T-helper 17 cell (primary cell): Measurements from ENCODE around the gene EXOC6B. TPM values are rescaled to one million over a fixed set of nuclear protein-coding genes. Genes with fewer than 3 reads are reported as not detected.

Source experiments
- ATAC-seq: fragments of 150-1000 bp; cut with Tn5 transposase; 2 replicates; pipeline ENCODE4 v1.10.0; 2021; ENCODE audit warnings: mild to moderate bottlenecking, moderate library complexity
- DNase-seq, 3 donors: peaks; one replicate each; pipeline versions ENCODE4 v3.0.0 to v3.0.0-alpha.2; 2020 to 2021
- H3K9me3 ChIP-seq: one replicate; pipeline ENCODE4 v1.7.0; 2013; ENCODE audit warnings: low read length, mild to moderate bottlenecking; ENCODE audit not compliant: control insufficient read depth, poor library complexity, severe bottlenecking
- H3K27ac Mint-ChIP-seq: one replicate; pipeline ENCODE4 v1.8.0; 2022; ENCODE audit warnings: mild to moderate bottlenecking, moderate library complexity, mixed read lengths
- H3K27me3 Mint-ChIP-seq: one replicate; pipeline ENCODE4 v1.8.0; 2022; ENCODE audit warnings: mixed read lengths
- H3K36me3 Mint-ChIP-seq: one replicate; pipeline ENCODE4 v1.8.0; 2022; ENCODE audit warnings: low read depth, mixed read lengths
- H3K4me1 Mint-ChIP-seq: one replicate; pipeline ENCODE4 v1.8.0; 2022; ENCODE audit warnings: mild to moderate bottlenecking, mixed read lengths
- H3K4me3 Mint-ChIP-seq: one replicate; pipeline ENCODE4 v1.8.0; 2022; ENCODE audit warnings: mild to moderate bottlenecking, moderate library complexity, mixed read lengths
- total RNA-seq, 4 donors: library from RNA in 2 of 4; stranded (reverse) in 2 of 4; gene quantifications; one replicate each; pipeline ENCODE4 v1.2.3 and lab custom pipeline; 2022 to 2026

The EXOC6B gene
- total RNA-seq, 2 donors from 2014 or later = 14.6 to 17.3 TPM

- no peak overlapping the region for H3K27ac Mint-ChIP-seq
- H3K36me3 Mint-ChIP-seq = no peaks in the 10 kb centered on the region
- H3K9me3 ChIP-seq = no peaks in the 10 kb centered on the region
- H3K4me3 Mint-ChIP-seq = no peak overlapping the region
- DNase-seq (no peak), ATAC-seq (no peak)
- H3K27me3 Mint-ChIP-seq = no peaks in the 10 kb centered on the region
- H3K4me1 Mint-ChIP-seq = no peaks in the 10 kb centered on the region
Measured at GRCh38 chr2:72263043-72263775, 562.6 kb downstream of the EXOC6B start.

GRCh38 chr2:72261076-72261475 lies 564.8 kb downstream of the EXOC6B start:
- DNase-seq (no peak), ATAC-seq (no peak)
- no peak overlapping the region for H3K4me3 Mint-ChIP-seq
- no peaks in the 10 kb centered on the region for H3K36me3 Mint-ChIP-seq
- H3K4me1 Mint-ChIP-seq = no peaks in the 10 kb centered on the region
- no peaks in the 10 kb centered on the region for H3K9me3 ChIP-seq
- no peaks in the 10 kb centered on the region for H3K27me3 Mint-ChIP-seq
- no peak overlapping the region for H3K27ac Mint-ChIP-seq

- no peak overlapping the region for H3K27ac Mint-ChIP-seq
- no peaks in the 10 kb centered on the region for H3K36me3 Mint-ChIP-seq
- no peaks in the 10 kb centered on the region for H3K9me3 ChIP-seq
- no peak for ATAC-seq
- H3K27me3 Mint-ChIP-seq = no peaks in the 10 kb centered on the region
- DNase-seq = no peak
- H3K4me3 Mint-ChIP-seq = no peak overlapping the region
- H3K4me1 Mint-ChIP-seq = no peaks in the 10 kb centered on the region
Measured at GRCh38 chr2:72255540-72255939, 570.3 kb downstream of the EXOC6B start.

DNA sequence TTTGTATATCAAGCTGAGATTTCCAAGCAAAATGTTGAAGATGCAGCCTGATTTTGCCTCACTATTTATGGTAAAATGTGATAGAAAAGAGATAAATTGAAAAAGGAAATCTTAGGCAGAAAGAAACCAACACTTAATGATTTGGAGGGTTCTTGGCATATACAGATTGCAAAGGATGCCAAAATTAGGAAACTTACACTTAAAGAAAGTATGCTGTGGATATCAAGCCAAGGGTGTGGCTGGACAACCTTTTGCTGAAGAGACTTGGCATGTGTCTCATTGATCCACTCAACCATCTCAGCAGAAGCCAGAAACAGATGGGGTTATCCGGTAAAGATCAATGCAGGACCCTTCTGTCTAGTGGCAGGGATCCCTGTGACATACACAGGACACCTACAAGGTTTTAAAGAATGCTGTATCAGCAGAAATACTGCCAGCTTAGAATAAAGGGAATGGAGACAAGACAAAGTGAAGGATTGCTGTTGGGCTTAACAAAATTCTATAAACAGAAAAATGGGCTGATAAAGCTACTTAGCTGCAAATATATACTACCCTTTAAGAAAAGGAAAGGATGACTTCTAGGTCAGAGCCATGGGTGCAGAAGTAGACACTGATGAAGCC lies 570.9 kb downstream of the EXOC6B start:
- H3K4me1 Mint-ChIP-seq = no peaks in the 10 kb centered on the region
- no peaks in the 10 kb centered on the region for H3K9me3 ChIP-seq
- H3K27me3 Mint-ChIP-seq = no peaks in the 10 kb centered on the region
- no peaks in the 10 kb centered on the region for H3K36me3 Mint-ChIP-seq
- ATAC-seq (no peak), DNase-seq (no peak)
- H3K4me3 Mint-ChIP-seq = no peak overlapping the region
- H3K27ac Mint-ChIP-seq = no peak overlapping the region

DNA sequence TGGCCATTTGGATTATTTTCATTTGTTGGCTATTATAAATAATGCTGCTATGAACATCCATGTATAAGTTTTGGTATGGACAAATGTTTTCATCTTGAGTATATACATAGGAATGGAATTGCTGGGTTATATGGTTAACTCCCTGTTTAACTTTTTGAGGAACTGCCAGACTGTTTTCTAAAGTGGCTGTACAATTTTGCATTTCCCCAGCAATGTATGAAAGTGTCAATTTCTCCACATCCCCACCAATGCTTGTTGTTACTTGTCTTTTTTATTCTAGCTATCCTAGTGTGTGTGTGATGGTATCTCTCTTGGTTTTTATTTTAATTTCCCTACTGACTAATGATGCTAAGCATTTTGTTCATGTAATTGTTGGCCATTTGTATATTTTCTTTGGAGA lies 587.5 kb downstream of the EXOC6B start:
- H3K4me3 Mint-ChIP-seq = no peak overlapping the region
- H3K36me3 Mint-ChIP-seq = peaks cover 2% of the 10 kb centered on the region
- H3K27ac Mint-ChIP-seq = no peak overlapping the region
- H3K4me1 Mint-ChIP-seq = peaks cover 14% of the 10 kb centered on the region
- no peaks in the 10 kb centered on the region for H3K9me3 ChIP-seq
- DNase-seq = no peak
- H3K27me3 Mint-ChIP-seq = no peaks in the 10 kb centered on the region
- ATAC-seq = no peak

DNA sequence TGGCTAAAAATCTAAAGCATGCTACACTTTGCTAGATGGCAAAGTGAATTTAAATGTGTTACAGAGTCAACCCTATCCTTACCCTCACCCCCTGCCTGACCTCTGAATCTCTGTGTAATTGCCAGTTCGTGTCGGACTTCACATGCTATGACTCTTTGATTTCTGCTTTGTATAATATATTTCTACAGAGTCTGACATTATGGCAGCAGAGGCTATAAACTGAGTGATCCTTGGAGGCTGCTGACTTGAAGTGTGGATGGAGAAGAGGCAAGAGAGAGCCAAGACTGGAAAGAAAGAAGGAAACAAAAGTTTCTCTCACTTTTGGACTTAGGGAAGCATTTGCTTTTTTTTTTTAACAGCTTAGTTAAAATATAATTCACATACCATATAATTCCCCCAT lies 588.3 kb downstream of the EXOC6B start:
- Mint-ChIP-seq H3K4me3 (no peak overlapping the region), H3K27me3 (no peaks in the 10 kb centered on the region), H3K36me3 (peaks cover 2% of the 10 kb centered on the region), H3K27ac (no peak overlapping the region), H3K4me1 (peaks cover 14% of the 10 kb centered on the region)
- no peaks in the 10 kb centered on the region for H3K9me3 ChIP-seq
- no peak for ATAC-seq
- DNase-seq = no peak

DNA sequence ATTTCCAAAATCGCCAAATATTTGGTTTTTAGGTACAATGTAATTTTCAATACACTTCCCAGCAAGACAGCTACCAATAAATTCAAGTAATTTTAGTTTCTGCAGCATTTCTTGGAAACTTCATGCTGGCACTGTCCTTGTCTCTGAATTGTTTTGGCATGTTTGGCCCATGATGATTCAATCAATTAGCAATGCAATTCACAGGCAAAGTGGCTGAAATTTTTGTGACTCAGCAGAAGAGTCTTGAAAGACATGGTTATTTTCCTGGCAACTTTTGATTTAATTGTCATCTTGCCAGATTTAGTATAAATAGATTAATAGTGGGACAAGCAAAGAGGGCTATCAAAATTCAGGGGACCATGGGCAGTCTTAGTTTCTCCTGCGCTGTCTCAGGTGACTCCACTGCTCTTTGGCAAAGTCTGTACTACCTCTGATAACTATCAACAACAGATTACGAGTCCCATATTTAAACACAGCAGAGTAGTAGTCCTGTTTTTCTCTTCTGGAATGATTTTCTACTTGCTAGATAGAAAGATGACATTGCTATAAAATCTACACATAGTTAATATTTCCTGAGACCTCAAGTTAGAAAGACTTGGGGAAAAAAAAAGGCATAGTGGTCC lies 589.3 kb downstream of the EXOC6B start:
- Mint-ChIP-seq H3K4me1 (peaks cover 9% of the 10 kb centered on the region), H3K27ac (no peak overlapping the region), H3K4me3 (no peak overlapping the region), H3K36me3 (peaks cover 2% of the 10 kb centered on the region), H3K27me3 (no peaks in the 10 kb centered on the region)
- ATAC-seq (no peak), DNase-seq (no peak)
- no peaks in the 10 kb centered on the region for H3K9me3 ChIP-seq

- peaks cover 1% of the 10 kb centered on the region for H3K4me1 Mint-ChIP-seq
- no peak for ATAC-seq
- no peaks in the 10 kb centered on the region for H3K36me3 Mint-ChIP-seq
- no peaks in the 10 kb centered on the region for H3K9me3 ChIP-seq
- H3K27me3 Mint-ChIP-seq = no peaks in the 10 kb centered on the region
- DNase-seq = no peak
- H3K4me3 Mint-ChIP-seq = no peak overlapping the region
- H3K27ac Mint-ChIP-seq = no peak overlapping the region
Measured at GRCh38 chr2:72235497-72236415, 590.1 kb downstream of the EXOC6B start.

GRCh38 chr2:72233211-72233610 lies 592.6 kb downstream of the EXOC6B start:
- no peak for ATAC-seq
- Mint-ChIP-seq H3K36me3 (no peaks in the 10 kb centered on the region), H3K27ac (no peak overlapping the region), H3K4me1 (no peaks in the 10 kb centered on the region), H3K4me3 (no peak overlapping the region), H3K27me3 (no peaks in the 10 kb centered on the region)
- no peak for DNase-seq
- no peaks in the 10 kb centered on the region for H3K9me3 ChIP-seq

GRCh38 chr2:72222829-72223564 lies 602.8 kb downstream of the EXOC6B start:
- H3K27ac Mint-ChIP-seq = no peak overlapping the region
- DNase-seq (no peak), ATAC-seq (no peak)
- H3K36me3 Mint-ChIP-seq = no peaks in the 10 kb centered on the region
- H3K27me3 Mint-ChIP-seq = no peaks in the 10 kb centered on the region
- H3K9me3 ChIP-seq = no peaks in the 10 kb centered on the region
- H3K4me1 Mint-ChIP-seq = no peaks in the 10 kb centered on the region
- H3K4me3 Mint-ChIP-seq = no peak overlapping the region

DNA sequence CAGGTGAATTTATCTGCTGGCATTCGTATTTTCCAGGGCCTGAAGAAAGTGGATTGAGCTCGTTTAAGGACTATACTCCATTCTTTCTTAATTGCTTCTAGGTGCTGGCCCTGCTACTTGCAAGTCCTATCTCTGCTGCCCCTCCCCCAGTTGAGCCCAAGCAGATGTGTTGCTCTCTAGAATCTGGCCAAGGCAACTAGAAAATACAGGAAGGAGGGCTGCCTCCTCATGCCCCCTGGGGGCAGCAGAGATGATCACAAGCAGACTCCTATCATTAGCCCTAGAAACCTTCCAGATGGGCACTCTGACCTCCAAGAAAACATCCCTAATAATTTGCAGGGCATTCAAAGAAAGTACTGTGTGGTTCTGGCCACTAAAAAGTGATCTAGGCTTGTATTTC lies 605.7 kb downstream of the EXOC6B start:
- no peaks in the 10 kb centered on the region for H3K9me3 ChIP-seq
- DNase-seq (no peak), ATAC-seq (no peak)
- H3K4me3 Mint-ChIP-seq = no peak overlapping the region
- no peak overlapping the region for H3K27ac Mint-ChIP-seq
- H3K4me1 Mint-ChIP-seq = no peaks in the 10 kb centered on the region
- no peaks in the 10 kb centered on the region for H3K36me3 Mint-ChIP-seq
- no peaks in the 10 kb centered on the region for H3K27me3 Mint-ChIP-seq

GRCh38 chr2:72214429-72215143 lies 611.2 kb downstream of the EXOC6B start:
- no peaks in the 10 kb centered on the region for H3K9me3 ChIP-seq
- H3K36me3 Mint-ChIP-seq = no peaks in the 10 kb centered on the region
- no peak overlapping the region for H3K4me3 Mint-ChIP-seq
- H3K27ac Mint-ChIP-seq = no peak overlapping the region
- ATAC-seq = no peak
- no peak for DNase-seq
- H3K27me3 Mint-ChIP-seq = no peaks in the 10 kb centered on the region
- H3K4me1 Mint-ChIP-seq = peaks cover 2% of the 10 kb centered on the region
